Middle frontal gyrus (tissue), 1 donor: ENCODE data around the gene SMYD5.
A peak's percentile ranks its signal among the peaks of the same experiment; 100 is the strongest.
"Not testable (repeated sequence)": the region's sequence is repeated elsewhere in the genome, so short reads cannot be mapped to it uniquely, and the experiment has no call there.

Source experiments
- DNase-seq: peaks from one replicate; pipeline ENCODE4 v3.0.0-alpha.2; 2015; ENCODE audit warnings: low spot score; ENCODE audit errors: extremely low spot score

The SMYD5 gene

DNA sequence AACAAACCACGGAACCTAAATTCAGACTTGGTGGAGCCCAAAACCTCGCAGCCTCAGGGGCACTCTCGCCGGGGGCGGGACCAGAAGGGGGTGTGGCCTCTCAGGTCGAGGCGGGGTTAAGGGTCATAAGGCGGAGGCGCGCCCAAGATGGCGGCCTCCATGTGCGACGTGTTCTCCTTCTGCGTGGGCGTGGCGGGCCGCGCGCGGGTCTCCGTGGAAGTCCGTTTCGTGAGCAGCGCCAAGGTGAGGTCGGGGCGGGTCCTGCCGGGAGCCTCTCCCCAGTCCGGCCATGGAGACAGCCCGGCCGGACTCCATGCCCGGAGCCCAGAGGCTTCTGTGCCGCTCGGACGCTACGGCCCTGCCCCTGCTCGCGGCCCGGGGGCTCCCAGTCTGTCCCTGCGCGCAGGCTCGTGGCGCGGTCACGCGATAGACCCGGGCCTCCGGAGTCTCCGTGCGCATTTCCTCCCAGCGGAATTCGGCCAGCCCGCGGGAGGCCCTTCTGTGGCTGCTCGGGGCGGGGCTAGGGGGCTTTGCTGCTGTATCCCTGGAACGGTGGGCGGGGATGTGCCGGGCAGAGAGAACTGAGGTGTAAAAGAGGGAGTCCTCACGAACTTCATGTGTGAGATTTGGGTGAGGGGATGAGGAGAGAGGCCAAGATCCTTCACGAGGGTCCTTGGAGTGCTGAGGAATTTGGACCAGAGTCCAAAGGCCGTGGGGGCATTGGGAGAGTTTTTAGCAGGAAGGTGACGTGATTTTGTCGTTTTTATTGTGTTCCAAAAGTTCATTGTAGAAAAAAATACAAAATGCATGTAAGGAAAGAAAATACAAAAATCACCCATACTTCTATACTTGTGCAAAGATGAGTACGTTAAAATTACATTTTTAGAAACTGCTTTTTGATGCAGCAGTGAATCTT, at the start of gene SMYD5:
Gene SMYD5 (plus strand): TSS at position 126 of the 916 bp plus-strand sequence. CDS start 22 bp downstream, at position 148.
- peak; percentile 77 for DNase-seq

DNA sequence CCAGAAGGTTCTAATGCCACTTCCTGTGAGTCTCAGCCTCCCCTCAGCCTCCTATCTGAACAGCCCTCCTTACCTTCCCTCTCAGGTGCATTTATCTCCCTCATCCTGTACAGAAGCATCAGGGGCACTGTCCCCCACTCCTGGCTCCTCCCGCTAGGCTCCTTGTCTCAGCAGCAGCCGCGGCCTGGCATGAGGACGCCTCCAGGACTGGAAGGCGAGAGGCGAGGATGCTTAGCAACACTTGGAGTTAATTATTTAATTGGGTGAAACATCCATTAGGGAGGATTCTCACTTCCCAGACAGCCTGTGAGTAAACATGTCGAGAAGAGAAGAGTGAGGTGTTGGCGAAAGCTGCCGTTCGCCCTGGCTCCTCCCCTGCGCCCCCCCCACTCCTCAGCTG, 48.1 kb upstream of the SMYD5 start:
- not testable (repeated sequence) for DNase-seq

DNA sequence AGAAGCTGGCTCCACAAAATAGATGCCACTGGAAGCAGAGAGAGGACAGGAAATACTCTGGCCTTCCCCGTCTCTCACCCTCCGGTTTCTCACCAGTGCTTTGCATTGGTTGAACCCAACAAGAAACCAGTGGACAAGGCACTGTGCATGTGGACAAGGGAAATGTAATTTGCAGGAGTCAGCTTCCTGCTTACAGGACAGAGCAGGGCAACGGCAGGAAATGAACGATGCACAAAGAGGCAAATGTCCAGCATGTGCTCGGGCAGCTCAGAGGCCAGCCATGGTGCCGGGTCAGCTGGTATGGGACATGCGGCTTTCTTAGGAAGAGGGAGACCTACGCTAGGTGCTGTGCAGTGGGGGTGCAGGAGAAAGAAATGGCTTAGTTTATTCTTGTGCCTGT, 47.2 kb upstream of the SMYD5 start:
- DNase-seq = not testable (repeated sequence)

DNA sequence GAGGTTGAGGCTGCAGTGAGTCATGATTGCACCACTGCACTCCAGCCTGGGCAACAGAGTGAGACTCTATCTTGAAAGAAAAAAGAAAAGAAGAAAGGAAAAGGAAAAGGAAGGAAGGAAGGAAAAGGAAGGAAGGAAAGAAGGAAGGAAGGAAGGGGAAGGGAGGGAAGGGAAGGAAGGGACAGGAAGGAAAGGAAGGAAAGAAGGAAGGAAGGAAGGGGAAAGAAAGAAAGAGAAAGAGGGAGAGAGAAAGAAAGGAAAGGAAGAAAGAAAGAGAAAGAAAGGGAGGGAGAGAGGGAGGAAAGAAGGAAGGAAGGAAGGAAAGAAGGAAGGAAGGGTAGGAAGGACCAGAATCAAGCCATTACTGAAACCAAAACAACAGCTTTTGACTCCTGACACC, 45.7 kb upstream of the SMYD5 start:
- not testable (repeated sequence) for DNase-seq

DNA sequence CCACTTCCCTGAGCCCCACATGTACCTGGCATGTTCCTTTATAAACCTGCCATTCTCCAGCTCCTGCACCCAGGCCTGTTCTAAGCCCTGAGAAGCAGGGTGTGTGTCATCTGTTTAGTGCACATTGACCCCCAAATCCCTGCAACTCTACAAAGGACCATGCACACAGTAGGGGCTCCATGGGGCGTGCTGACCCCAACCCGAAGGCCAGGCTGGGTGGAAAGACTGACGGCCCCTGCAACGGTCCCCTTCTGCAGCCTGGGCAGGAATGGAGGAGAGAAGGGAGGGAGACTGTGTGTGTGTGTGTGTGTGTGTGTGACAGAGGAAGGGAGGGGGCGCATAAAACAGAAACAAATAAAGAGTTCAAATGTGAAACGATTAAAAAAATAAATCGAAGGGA, 43.7 kb upstream of the SMYD5 start:
- DNase-seq = not testable (repeated sequence)

DNA sequence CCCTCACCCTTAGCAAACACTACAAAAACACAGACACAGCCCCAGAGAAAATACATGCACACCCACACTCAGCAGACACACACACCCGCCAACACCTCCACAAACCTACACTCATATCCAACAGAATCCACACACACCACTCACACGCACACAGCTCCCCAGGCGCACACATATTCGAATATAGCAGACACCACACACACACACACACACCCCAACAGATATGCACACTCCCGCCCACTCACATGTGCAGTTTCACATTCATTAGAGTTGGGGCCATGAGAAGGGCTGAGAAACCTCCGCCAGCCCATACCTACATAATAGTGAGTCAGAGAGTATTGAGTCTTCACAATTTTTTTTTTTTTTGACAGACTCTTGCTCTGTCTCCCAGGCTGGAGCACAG, 41.1 kb upstream of the SMYD5 start:
- DNase-seq = no peak

DNA sequence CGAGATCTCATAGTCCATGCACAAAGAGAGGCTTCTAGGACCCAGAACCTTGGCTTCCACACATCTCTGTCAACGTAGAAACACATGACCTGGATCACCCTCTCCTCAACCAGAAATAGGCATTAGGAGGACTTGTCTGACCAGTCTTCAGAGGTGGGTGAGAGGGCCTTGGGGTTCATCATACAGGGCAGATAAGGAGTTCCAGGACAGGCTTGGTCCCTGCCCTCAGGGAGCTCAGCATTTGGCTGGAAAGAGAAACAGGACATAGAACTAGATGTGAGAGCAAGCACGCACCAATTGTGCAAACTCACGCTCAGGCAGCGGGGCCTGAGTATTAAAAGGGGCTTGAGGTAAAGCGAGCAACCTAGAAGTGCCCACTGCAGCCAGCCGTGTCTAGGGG, 40.3 kb upstream of the SMYD5 start:
- no peak for DNase-seq

DNA sequence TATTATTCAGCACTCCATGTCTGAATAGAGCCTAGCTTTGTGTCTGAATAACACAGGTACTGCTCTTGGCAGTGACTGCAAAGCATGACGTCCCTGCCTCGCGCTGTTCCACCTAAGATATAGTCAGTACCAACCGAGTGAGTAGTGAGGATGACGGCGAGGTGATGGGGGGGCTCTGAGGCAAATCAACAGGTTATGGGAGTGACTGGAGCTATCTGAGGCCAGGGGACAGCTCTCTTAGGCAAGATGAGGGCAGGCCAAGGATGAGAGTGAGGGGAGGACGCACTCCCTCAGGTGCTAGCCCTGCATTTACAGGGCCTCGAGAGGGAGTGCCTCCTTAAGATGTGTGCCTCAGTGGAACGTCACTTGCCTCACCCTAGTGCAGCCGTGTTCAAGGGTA, 39.8 kb upstream of the SMYD5 start:
- DNase-seq = no peak

DNA sequence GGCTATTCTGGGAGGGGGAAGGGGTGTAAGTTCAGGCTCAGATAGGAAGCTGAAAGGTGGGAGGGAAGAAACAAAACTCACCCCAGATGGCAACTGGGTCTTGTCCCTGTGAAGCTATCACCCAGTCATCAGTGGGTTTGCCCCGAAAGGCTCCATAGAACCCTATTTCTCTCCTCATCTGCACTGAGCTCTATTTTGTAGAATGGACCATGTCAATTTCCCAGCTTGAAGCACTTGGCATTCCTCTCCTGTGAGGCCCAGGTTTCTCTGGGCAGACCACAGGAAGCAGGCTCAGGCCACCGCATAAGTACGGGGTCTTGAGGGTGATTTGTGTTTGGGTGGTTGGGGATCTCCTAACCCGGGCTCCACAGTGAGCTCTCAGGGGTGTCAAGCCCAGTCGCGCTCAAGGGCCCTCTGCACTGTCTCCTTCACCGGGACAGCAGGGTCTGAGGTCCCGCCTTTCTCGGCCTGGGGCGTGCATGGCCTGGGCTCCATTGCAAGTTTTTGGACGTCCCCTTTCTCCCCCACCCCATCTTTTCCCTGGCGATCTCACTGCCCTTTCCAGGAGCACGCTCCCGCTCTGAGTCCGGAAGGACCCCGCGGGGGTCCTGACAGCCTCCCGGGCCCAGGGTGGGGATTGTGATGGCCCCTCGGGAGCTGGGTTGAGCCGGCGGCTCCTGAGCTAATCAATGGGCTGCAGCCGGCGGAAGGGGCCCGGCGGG, 38.9 kb upstream of the SMYD5 start:
- no peak for DNase-seq

DNA sequence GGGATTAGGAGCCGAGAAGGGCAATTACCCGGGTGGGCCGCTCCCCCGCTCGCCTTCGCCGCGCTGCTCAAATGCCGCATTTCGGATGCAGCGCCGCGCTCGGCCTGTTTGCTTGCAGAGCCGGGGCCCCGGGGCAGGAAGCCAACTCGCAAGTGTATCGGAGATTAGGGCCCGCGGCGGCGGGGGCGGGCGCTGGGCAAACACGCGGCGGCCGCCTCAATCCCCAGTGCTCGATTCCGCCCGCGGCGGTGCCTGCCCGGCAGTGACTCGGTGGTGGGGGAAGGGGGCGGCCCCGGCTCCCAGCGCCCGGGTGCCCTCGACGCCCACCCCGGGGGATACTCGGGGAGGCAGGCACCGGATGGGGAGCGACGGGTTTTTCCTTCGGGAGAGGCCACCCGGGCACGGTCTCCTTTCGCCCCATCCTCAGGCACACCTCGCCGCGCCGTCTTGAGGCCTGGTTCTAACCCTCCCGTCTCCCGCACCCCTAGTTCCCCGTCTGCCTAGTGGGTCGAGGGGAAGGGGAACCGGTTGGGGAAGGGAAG, 38.3 kb upstream of the SMYD5 start:
- DNase-seq = no peak

DNA sequence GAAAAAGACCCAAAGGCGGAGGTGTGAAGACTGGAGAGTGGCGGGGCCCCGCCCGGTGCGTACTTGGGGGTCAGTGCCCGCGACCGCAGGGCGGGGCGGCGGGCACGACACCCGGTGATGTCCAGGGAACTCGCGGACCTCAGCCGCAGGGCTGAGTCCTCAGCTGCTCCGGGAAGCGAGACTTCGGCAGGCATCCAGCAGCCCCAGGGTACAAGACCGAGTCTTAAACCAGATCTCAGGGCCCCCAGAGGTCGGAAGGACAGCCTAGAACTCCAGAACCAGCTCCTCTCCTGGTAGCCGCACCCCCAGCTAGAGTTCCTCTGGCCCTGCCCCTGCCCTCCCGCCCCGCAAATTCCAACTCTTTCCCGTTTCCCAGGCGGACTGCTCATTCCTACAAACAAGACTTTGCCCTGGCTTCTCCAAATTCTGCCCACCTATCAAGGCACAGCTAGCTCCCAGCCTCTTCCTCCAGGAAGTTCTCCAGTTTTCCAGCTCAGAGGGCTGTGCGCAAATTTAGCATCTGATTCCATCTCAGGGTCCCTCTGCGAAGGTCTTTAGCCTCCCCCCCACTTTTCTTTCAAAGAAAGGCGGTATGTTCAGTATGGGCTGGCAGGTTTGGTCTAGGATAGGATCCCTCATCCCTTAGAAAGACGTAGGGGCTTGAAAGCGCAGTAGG, 37.7 kb upstream of the SMYD5 start:
- no peak for DNase-seq

DNA sequence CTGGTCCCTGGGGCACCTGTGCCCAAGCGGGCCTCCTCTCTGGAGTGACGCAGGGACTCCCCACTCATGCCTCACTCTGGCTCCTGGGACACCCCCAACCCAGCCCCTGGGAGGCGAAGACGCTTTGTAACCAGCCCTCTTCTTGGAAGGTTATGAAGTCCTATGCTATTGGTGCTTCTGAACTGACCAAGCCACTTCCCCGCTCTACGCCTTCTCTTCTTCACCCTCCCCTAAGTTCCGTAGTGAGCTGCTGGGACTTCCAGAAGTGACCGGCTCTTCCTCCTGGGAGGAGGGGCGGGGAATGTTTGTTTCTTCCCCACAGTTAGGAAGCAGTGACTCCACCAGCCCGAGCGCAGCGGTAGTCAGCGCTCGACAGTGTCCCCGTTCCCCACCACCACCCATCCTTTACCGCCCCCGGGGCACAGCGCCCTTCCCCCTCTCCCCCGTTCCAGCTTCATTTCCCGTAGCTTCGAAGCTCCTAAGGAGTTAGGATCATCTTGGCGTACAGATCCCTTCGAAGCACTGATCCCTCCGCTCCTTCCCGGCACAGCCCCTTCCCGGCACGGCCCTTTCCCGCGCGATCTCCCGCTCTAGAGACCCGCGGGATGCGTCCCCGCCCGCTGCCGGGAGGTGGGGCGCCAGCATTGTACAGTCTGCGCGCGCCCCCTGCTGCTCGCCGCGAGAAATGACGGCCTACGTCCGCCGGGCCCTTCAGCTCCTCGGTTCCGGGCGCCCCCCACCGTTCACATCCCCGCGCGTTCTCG, 37.0 kb upstream of the SMYD5 start:
- DNase-seq = peak; percentile 63

DNA sequence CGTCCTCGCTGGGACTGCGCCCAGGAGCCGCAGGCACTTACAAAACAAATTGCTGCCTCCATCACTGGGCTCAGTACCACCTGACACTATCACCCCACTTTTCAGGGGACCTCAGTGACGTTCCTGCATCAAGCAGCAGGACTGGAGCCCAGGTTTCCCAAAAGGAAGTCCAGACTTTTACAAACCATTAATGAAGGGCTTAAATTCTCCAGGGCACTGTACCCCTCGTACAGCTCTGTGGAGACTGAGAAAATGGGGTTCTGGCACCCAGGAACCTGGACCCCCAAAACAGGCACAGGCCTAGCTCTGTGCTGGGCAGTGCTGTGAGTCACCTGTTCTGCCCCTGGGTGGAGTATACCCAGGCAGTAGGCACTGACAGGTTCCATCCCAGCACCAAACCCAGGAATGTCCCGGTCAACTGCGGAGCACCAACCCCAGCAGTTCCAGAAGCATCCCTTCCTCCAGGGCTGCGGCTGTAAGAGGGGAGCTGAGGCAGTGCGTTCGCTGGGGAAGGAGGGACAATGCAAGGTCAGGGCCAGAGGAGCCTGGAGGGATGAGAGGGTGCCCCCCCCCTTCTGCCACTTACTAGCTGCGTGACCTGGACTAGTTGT, 36.3 kb upstream of the SMYD5 start:
- DNase-seq = no peak

DNA sequence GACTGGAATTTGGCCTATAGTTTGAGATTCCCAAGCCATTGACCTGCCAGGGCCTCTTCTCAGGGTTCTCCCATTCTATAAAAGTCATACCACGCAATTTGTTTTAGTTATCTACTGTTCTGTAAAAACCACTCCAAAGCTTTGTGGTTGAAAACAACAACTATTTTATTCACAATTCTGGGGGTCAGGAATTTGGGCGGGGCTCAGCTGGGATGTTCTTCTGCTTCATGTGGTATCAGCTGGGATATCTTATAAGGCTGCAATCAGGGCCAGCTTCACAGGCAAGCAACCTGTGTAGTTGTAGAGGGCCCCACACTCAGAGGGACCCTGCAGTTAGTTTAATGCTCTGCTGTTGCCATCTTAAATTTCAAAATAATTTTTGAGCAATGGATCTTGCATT, 28.1 kb upstream of the SMYD5 start:
- DNase-seq = no peak

DNA sequence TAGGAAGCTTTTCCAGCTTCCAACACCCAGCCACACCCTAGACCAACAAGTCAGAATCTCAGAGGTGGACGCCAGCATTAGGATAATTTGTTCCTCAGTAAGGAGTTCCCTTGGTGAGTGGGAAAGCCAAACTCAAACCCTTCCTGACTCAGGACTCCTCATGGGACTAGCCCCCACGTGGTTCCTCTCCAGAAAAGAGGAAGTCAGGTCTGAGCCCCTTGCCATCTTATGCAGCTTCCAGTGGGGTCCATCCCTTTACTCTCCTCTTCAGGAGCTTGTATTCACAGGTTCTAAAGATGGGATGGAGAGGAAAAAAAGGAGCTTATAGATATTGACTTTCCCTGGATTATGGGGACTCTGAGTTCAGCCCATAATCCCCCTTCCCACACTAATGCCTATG, 26.5 kb upstream of the SMYD5 start:
- DNase-seq = no peak

DNA sequence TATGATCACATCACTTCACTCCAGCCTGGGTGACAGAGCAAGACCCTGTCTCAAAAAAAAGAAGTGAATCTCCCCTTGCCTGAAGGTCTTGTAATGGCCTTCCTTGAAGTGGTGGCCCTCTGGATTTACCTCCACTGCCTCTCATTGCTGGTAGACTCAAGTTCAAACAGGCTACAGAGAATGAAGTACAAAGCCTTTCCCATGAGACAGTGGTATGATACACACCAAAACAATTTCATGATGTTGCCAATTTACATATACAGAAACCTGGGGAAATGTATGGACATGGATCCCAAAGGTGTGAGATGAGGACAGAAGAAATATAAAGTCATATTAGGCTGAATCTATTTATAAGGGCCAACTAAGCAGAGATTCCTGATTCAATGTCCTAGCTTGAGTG, 16.5 kb upstream of the SMYD5 start:
- DNase-seq = no peak

DNA sequence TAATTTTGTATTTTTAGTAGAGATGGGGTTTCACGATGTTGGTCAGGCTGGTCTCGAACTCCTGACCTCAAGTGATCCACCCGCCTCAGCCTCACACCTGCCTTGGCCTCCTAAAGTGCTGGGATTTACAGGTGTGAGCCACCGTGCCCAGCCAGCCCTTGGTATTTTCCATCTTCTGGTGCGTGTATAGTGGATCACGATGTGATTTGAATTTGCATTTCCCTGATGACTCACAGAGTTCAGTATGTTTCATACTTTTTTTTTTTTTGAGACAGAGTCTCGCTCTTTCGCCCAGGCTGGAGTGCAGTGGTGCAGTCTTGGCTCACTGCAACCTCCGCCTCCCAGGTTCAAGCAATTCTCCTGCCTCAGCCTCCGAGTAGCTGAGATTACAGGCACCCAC, 13.8 kb upstream of the SMYD5 start:
- DNase-seq = not testable (repeated sequence)

DNA sequence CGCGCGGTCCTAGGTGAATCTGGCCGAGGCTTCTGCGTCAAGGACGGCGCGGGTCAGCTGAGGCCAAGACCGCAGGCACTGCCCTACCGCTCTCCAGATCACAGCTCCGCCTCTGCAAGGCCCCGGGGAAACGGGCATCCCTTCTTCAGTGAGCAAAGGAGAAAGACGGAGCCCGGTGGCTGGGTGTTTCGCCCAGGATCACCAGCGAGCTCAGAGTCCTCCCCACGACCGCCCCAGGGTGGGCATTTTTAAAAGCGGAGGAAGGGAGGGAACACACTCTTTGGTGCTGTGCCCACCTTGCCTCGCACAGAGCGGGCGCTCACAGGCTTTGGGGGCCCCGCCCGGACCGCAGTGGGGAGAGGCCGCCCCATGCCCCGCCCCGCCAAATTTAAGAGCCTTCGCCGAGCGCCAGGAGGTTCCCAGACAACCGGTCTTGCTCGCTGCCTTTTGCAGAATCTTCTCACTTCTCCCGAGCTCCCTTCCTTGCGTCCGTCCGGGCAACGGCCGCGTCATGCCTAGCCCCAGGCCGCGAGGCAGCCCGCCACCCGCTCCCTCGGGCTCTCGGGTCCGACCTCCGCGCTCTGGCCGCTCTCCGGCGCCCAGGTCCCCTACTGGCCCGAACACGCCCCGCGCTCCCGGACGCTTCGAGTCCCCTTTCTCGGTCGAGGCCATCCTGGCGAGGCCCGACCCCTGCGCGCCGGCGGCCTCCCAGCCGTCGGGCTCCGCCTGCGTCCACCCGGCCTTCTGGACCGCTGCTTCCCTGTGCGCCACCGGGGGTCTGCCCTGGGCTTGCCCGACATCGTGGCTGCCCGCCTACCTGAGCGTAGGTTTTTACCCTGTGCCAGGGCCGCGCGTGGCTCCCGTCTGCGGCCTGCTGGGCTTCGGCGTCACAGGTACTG, 11.6 kb upstream of the SMYD5 start, which contains the start of gene NOTO:
Gene NOTO (plus strand): TSS at position 419 of the 899 bp plus-strand sequence. CDS start 93 bp downstream, at position 512.
- DNase-seq = no peak

DNA sequence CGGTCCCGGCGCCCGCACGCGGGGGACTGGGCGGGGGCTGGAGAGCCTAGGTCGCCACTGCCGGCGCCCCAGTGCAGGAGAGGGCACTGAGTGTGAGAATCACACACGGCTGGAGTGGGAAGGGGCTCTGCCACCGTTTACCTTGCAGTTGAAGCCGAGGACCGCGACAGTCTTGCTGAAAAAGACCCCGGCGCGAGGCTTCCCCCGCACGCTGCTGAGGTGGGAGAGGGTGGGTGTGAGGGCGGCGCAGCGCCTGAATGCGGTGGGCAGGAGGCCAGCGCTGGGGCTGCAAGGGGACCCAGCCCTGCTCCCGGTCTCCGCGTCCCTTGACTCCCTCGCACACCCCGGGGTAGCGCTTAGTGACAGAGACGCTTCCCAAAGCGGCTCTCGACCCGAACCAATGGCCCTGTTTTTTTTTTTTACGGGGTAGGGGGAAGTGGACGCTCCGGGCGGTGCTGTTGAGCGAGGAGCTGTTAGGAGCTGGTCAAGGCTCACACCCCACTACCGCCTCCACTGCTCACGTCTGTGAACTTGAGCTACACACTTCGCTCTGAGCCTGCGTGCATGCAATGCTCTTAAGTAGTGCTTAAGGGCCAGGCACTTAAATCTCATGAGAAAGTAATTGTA, 10.9 kb upstream of the SMYD5 start:
- no peak for DNase-seq
